WTC11 (cell line): ENCODE data around the gene POLD3. TPM values are rescaled to one million over a fixed set of nuclear protein-coding genes. Genes with fewer than 3 reads are reported as not detected.

ENCODE experiments used
- ATAC-seq: fragments of 200-7000 bp; cut with Tn5 transposase; 2 replicates; pipeline ENCODE4 v1.10.0; 2021; ENCODE audit warnings: mild to moderate bottlenecking, moderate library complexity
- CTCF ChIA-PET: fragments of 300-600 bp; sonication (Branson Sonifier 250); formaldehyde crosslinking; loops from one replicate; lab custom pipeline; 2021; ENCODE audit warnings: antibody characterized with exemption; lab: Charles Lee
- POLR2A ChIA-PET: fragments of 350-600 bp; sonication (Branson Sonifier 250); formaldehyde crosslinking; loops from one replicate; lab custom pipeline; 2021; ENCODE audit warnings: antibody characterized with exemption; lab: Charles Lee
- DNase-seq: peaks from one replicate; pipeline ENCODE4 v3.0.0; 2021; ENCODE audit warnings: low spot score
- H3K27ac Mint-ChIP-seq: 2 replicates; pipeline ENCODE4 v1.8.0; 2021; ENCODE audit warnings: mixed read lengths
- H3K27me3 Mint-ChIP-seq: 2 replicates; pipeline ENCODE4 v1.8.0; 2021; ENCODE audit warnings: low read depth, mild to moderate bottlenecking, moderate library complexity, mixed read lengths
- H3K36me3 Mint-ChIP-seq: 2 replicates; pipeline ENCODE4 v1.8.0; 2021; ENCODE audit warnings: mixed read lengths
- H3K4me1 Mint-ChIP-seq: 2 replicates; pipeline ENCODE4 v1.8.0; 2022; ENCODE audit warnings: mixed read lengths
- H3K4me3 Mint-ChIP-seq: 2 replicates; pipeline ENCODE4 v1.8.0; 2021; ENCODE audit warnings: mild to moderate bottlenecking, moderate library complexity, mixed read lengths
- H3K9me3 Mint-ChIP-seq: 2 replicates; pipeline ENCODE4 v1.8.0; 2021; ENCODE audit warnings: mixed read lengths
- ATF1 ChIP-seq: sonication (generic); formaldehyde crosslinking; IDR thresholded peaks from 2 replicates; pipeline ENCODE4 v1.8.1; 2023; ENCODE audit warnings: mild to moderate bottlenecking, moderate library complexity, missing genetic modification reagents
- EMX1 ChIP-seq: fragments of 250-450 bp; sonication (Bioruptor Pico); IDR thresholded peaks from 2 replicates; pipeline ENCODE4 v1.8.0; 2021; ENCODE audit warnings: mild to moderate bottlenecking
- ETV6 ChIP-seq: sonication (generic); formaldehyde crosslinking; IDR thresholded peaks from 2 replicates; pipeline ENCODE4 v1.8.1; 2022; ENCODE audit warnings: mild to moderate bottlenecking, missing genetic modification reagents
- GTF2I ChIP-seq: fragments of 250-450 bp; sonication (Bioruptor Pico); conservative IDR thresholded peaks from 2 replicates; pipeline ENCODE4 v1.4.0; 2021; ENCODE audit warnings: mild to moderate bottlenecking
- JAZF1 ChIP-seq: fragments of 250-450 bp; sonication (Bioruptor Pico); IDR thresholded peaks from 2 replicates; pipeline ENCODE4 v1.9.0; 2021; ENCODE audit warnings: moderate library complexity, mild to moderate bottlenecking, inconsistent platforms
- NR3C1 ChIP-seq: sonication (generic); formaldehyde crosslinking; conservative IDR thresholded peaks from 2 replicates; pipeline ENCODE4 v1.8.1; 2023; ENCODE audit warnings: low read depth, mild to moderate bottlenecking, missing genetic modification reagents
- RORB ChIP-seq: fragments of 250-450 bp; sonication (Bioruptor Pico); IDR thresholded peaks from 2 replicates; pipeline ENCODE4 v1.9.0; 2021; ENCODE audit warnings: mild to moderate bottlenecking
- SMAD4 ChIP-seq: sonication (generic); formaldehyde crosslinking; IDR thresholded peaks from 2 replicates; pipeline ENCODE4 v1.8.0; 2022; ENCODE audit warnings: mild to moderate bottlenecking, missing genetic modification reagents
- SOX15 ChIP-seq: fragments of 250-450 bp; sonication (Bioruptor Pico); IDR thresholded peaks from 2 replicates; pipeline ENCODE4 v1.9.0; 2021; ENCODE audit warnings: mild to moderate bottlenecking
- STAT6 ChIP-seq: sonication (generic); formaldehyde crosslinking; conservative IDR thresholded peaks from 2 replicates; pipeline ENCODE4 v1.8.1; 2023; ENCODE audit warnings: mild to moderate bottlenecking, low read depth, missing genetic modification reagents, moderate library complexity
- TEAD1 ChIP-seq: sonication (generic); formaldehyde crosslinking; IDR thresholded peaks from 2 replicates; pipeline ENCODE4 v1.8.0; 2022; ENCODE audit warnings: mild to moderate bottlenecking, missing genetic modification reagents
- ZBTB21 ChIP-seq: sonication (generic); formaldehyde crosslinking; IDR thresholded peaks from 2 replicates; pipeline ENCODE4 v1.8.1; 2023; ENCODE audit warnings: mild to moderate bottlenecking, missing genetic modification reagents, borderline replicate concordance
- ZNF121 ChIP-seq: sonication (generic); formaldehyde crosslinking; IDR thresholded peaks from 2 replicates; pipeline ENCODE4 v1.8.0; 2023; ENCODE audit warnings: missing genetic modification reagents
- ZNF317 ChIP-seq: sonication (generic); formaldehyde crosslinking; IDR thresholded peaks from 2 replicates; pipeline ENCODE4 v1.8.1; 2023; ENCODE audit warnings: low read depth, mild to moderate bottlenecking, moderate library complexity, missing genetic modification reagents, borderline replicate concordance
- ZNF532 ChIP-seq: fragments of 250-450 bp; sonication (Bioruptor Pico); IDR thresholded peaks from 2 replicates; pipeline ENCODE4 v1.9.0; 2021; ENCODE audit warnings: mild to moderate bottlenecking, borderline replicate concordance
- ZSCAN18 ChIP-seq: fragments of 250-450 bp; sonication (Bioruptor Pico); IDR thresholded peaks from 2 replicates; pipeline ENCODE4 v2.1.2; 2022; ENCODE audit warnings: mild to moderate bottlenecking, moderate library complexity
- total RNA-seq: library from RNA; stranded (reverse); gene quantifications from 3 replicates; pipeline ENCODE4 v1.2.3, GENCODE V29; 2021
- TF ChIP-seq, protein P1 (sequence below): fragments of 250-450 bp; sonication (Bioruptor Pico); conservative IDR thresholded peaks from 2 replicates; pipeline ENCODE4 v1.9.0; 2021; ENCODE audit warnings: mild to moderate bottlenecking
- TF ChIP-seq, protein P2 (sequence below): fragments of 250-450 bp; sonication (Bioruptor Pico); IDR thresholded peaks from 2 replicates; pipeline ENCODE4 v1.9.0; 2021; ENCODE audit warnings: moderate library complexity, mild to moderate bottlenecking, inconsistent platforms, borderline replicate concordance
- TF ChIP-seq, protein P3 (sequence below): sonication (generic); formaldehyde crosslinking; IDR thresholded peaks from 2 replicates; pipeline ENCODE4 v1.8.1; 2022; ENCODE audit warnings: mild to moderate bottlenecking, missing genetic modification reagents, moderate library complexity, borderline replicate concordance

The POLD3 gene
- total RNA-seq, 1 experiment from 2014 or later = 24.1 TPM

DNA sequence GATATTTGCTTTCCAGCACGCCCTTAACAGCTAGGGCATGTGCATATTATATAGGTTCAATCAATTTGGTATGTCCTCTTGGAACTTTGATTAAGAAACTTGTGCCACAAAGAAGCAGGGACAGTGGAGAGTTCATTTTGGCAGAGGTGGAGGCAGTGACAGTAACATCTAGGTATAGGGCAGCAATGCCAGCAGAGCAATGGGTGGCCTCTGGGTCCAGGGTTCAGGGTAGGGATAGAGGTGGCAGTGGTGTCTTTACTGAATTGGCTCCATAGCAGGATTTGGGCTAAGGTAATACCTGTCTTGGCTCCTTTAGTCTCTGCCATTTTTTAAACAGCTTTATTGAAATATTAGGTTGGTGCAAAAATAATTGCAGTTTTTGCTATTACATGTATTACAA lies 24.4 kb upstream of the POLD3 start:
- no peak for ATAC-seq
- no peaks in the 10 kb centered on the region for H3K9me3 Mint-ChIP-seq
- no peak for DNase-seq
- H3K4me3 Mint-ChIP-seq = no peak overlapping the region
- CTCF ChIA-PET = interaction anchor here (10.7 kb wide), 1 partner anchor 117 kb away, joined by 212 read pairs; no protein-coding TSS in a partner anchor
- TF ChIP-seq RORB = no peak
- no peak for TF ChIP-seq ZBTB21 (CRISPR knock-in tag)
- no peak for TF ChIP-seq SMAD4 (CRISPR knock-in tag)
- TF ChIP-seq, protein P1, sequence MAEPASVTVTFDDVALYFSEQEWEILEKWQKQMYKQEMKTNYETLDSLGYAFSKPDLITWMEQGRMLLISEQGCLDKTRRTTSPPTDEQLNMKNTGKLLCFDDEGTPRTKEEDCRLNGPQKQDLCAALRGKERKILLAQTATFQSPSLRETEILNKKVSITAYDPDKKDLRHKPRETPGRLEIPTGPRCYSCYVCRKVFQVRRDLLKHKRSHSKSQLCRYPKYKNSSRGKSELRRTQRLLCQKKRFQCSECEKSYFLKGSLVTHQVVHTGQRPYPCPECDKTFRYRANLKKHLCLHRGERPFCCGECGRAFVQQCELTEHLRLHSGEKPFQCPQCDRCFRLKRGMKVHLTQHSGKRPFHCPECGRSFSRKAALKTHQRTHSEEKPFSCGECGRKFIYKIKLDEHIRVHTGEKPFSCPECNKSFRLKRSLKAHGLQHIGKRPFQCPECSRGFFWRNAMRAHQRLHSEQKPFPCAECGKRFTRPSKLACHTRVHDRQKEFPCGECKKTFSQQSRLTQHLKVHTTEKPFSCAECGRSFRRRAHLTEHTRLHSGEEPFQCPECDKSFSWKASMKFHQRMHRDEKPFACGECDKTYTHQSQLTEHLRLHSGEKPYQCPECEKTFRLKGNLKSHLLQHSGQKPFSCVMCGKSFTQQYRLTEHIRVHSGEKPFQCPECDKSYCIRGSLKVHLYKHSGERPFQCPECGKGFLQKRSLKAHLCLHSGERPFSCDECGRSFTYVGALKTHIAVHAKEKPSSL (CRISPR knock-in tag) = no peak
- no peak for TF ChIP-seq ZNF121 (CRISPR knock-in tag)
- no peak for TF ChIP-seq ETV6 (CRISPR knock-in tag)
- TF ChIP-seq ZNF317 = no peak
- no peaks in the 10 kb centered on the region for H3K4me1 Mint-ChIP-seq
- POLR2A ChIA-PET = no interaction called here
- no peaks in the 10 kb centered on the region for H3K36me3 Mint-ChIP-seq
- no peak overlapping the region for H3K27ac Mint-ChIP-seq
- H3K27me3 Mint-ChIP-seq = no peaks in the 10 kb centered on the region

GRCh38 chr11:74570266-74571061 lies 21.9 kb upstream of the POLD3 start:
- no peak overlapping the region for H3K27ac Mint-ChIP-seq
- H3K4me1 Mint-ChIP-seq = no peaks in the 10 kb centered on the region
- TF ChIP-seq ZSCAN18 (CRISPR knock-in tag) (no peak), NR3C1 (CRISPR knock-in tag) (no peak)
- H3K9me3 Mint-ChIP-seq = no peaks in the 10 kb centered on the region
- ATAC-seq (peak; percentile 95), DNase-seq (peak; percentile 53)
- H3K27me3 Mint-ChIP-seq = no peaks in the 10 kb centered on the region
- H3K4me3 Mint-ChIP-seq = no peak overlapping the region
- CTCF ChIA-PET = interaction anchor here (0.6 to 10.7 kb wide), 27 partner anchors 10 to 639 kb away, joined by 3 to 212 read pairs (median 4); partner anchors contain the start of gene LIPT2
- POLR2A ChIA-PET = no interaction called here
- no peaks in the 10 kb centered on the region for H3K36me3 Mint-ChIP-seq

- ChIA-PET POLR2A (no interaction called here), CTCF (interaction anchor here (0.6 to 10.7 kb wide), 25 partner anchors 11 to 640 kb away, joined by 3 to 212 read pairs (median 4); partner anchors contain the start of gene LIPT2)
- Mint-ChIP-seq H3K36me3 (no peaks in the 10 kb centered on the region), H3K27ac (no peak overlapping the region), H3K4me3 (no peak overlapping the region), H3K4me1 (no peaks in the 10 kb centered on the region), H3K27me3 (no peaks in the 10 kb centered on the region), H3K9me3 (no peaks in the 10 kb centered on the region)
- DNase-seq (no peak), ATAC-seq (no peak)
- TF ChIP-seq EMX1 (CRISPR knock-in tag) (no peak), STAT6 (CRISPR knock-in tag) (no peak), GTF2I (CRISPR knock-in tag) (no peak), JAZF1 (no peak), SOX15 (no peak), ZBTB21 (CRISPR knock-in tag) (no peak), ATF1 (no peak), TEAD1 (CRISPR knock-in tag) (no peak), ZNF532 (no peak)
- TF ChIP-seq, protein P2, sequence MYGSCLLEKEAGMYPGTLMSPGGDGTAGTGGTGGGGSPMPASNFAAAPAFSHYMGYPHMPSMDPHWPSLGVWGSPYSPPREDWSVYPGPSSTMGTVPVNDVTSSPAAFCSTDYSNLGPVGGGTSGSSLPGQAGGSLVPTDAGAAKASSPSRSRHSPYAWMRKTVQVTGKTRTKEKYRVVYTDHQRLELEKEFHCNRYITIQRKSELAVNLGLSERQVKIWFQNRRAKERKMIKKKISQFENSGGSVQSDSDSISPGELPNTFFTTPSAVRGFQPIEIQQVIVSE = no peak
- TF ChIP-seq, protein P3, sequence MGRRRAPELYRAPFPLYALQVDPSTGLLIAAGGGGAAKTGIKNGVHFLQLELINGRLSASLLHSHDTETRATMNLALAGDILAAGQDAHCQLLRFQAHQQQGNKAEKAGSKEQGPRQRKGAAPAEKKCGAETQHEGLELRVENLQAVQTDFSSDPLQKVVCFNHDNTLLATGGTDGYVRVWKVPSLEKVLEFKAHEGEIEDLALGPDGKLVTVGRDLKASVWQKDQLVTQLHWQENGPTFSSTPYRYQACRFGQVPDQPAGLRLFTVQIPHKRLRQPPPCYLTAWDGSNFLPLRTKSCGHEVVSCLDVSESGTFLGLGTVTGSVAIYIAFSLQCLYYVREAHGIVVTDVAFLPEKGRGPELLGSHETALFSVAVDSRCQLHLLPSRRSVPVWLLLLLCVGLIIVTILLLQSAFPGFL (CRISPR knock-in tag) = no peak
These were observed 21.4 kb upstream of the POLD3 start for GRCh38 chr11:74571062-74571399.
